GM10847 (cell line): ENCODE measurements around the gene DHX32.

Experiments
- POLR2A ChIP-seq: IDR thresholded peaks from 2 replicates; pipeline ENCODE4 v1.6.1; 2011; ENCODE audit not compliant: insufficient read length; ENCODE audit errors: extremely low read depth

The DHX32 gene

DNA sequence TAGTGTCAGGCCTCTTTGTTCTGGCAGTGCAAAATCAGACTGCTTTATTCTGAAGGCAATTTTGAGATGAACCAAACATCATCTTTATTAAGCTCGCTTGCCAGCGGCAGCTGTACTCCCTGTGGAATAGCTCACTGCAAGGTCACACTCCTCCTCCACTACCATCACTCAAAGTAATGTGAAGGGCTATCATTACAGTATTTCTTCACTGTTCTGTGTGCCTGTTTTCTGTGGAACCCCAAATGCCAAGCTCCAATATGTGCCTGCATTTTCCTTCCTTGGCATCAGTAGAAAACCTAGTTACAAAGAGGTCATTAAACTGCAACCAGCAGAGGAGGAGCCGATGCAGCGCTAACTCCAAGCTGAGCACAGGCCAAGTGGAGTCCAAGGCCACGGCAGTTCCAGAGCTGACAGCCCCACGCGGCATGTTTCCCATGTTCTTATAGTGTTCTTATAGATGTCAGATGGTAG is 36.3 kb downstream of the DHX32 start:
- TF ChIP-seq POLR2A: no peak

DNA sequence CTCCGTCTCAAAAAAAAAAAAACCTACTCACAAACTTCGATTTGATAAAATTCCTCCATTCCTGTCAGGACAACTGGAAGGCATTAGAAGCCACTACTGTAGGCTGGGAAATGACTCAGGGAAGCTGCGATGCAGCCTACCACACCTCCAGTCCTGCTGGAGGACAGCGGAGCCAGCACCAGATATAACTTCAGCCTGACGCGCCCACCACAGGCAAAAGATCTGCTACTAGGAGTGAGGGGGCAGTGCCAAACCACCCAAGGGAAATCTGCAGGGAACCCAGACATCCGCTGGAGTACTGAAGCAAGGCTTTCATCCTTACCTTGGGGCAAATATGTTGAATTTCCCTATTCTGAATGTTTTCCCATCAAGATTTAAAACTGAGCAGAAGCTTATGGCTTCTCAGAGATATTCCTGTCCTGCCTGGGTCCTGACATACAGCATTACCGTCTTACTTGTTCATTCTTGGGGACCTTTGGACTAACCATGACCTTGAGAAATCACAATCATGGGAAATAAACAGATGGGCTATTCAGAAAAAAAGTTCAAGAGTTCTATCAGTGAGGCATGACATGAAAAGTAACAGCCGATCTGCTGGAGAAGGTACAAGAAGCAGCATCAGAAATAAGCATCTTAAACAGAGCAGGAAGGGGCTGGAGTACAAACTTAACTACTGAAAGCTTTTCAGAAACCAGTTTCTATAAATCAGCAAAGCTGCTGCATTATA is 37.3 kb downstream of the DHX32 start:
- TF ChIP-seq POLR2A: no peak

DNA sequence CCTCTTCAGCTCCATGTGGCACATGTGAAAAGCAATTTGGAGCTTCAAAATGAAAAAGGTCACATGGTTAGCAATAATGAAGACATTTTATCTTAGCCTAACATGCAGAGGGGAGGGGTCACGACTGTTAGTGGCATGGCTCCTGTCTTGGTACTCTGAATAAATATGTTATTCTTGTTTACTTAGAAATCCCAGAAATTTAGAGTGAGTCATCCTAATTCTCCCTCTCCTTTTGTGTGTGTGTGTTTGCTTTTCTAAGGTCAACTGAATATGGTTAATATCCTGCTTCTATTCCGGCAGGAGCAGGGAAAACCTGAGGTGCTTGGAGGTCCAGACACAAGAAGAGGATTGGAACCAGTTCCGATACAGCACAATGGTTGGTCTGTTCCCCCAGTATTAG is 40.1 kb downstream of the DHX32 start:
- no peak for TF ChIP-seq POLR2A

DNA sequence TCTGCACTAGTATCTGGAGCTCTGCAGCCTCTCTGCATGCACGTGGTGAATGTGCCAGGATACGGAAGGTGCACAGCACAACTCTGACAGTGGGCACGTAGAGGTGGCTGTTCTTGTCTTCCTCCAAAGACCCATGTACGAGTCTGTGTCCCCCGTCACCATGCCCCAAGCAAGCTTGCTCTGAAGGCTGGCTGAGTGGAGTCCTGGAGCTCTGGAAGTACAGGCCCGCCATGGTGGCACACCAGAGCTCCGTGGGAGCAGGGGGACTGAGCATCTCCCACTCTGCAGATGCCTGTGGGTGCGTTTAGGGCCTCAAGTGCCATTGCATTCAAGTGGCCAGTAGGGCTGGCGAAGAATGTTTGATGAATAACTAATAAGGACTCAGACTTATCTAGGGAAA is 40.7 kb downstream of the DHX32 start:
- TF ChIP-seq POLR2A: no peak

DNA sequence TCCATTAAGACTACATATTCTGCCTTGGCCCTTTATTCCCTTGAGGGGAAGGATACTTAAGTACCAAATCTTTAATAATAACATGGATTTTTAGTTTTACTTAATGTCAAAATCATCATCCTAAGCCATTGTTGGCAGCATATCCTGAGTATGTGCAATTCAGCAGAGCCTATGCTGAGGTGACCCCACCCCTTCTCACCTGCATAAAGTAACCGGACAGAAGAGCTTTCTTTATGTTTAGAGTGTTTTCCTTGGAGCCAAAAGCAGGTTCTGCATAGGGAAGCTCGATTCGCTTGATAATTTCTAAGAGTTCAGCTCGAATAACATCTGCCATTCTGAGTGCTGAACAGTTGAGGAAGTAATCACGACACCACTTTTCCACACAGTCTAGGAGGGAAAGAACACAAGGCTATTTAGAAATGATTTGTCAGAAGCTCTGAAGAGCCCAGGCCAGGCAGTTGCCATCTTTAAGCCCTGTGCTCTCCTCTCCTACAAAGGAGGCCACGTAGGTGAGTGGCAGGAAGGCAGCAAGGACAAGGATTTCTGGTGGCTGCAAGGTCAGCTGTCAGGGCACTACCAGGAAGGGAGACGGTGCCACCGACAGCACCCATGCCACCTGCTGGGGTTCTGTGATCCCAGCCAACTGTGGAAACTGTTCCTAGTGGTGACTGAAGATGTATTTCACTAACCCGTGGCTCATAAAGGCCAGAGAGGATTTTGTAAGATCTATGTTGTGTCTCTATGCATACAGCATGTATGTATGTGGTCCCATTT is 42.1 kb downstream of the DHX32 start:
- TF ChIP-seq POLR2A: no peak

DNA sequence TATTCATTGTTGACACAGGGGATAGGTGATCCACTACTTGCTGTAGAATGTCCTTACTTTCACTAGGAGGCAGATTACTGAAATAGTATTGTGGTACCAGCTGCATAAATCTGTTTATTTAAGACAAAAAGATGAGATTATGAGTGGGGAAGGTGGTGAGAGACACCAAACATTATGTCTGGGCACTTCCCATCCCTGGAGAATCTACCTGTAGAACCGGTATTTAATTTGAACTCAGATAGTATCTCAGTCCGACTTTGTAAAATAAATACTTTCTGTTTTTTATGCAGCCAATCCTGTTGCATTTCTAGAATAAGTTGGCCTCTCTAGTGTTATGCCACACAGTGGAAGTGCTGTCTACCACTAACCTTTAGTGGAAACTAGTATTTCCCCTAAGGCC is 44.3 kb downstream of the DHX32 start:
- TF ChIP-seq POLR2A: no peak

DNA sequence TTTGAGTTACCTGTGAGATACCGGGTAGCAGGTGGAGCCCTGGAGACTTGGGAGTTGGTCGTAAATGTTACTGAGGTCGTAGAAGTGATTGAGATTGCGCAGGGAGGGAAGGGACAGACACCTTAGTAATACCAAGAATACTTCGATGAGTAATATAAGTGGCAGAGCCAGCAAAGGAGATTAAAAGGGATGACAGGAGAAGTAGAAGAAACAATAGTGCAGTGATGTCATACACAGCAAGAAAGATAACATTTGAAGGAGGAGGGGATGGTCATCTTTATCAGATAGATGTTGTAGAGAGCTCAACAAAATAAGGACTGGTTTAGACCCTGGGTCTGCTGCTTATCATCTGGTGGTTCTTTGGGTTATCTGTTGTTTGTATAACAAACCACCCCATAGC is 52.8 kb downstream of the DHX32 start:
- TF ChIP-seq POLR2A: no peak

DNA sequence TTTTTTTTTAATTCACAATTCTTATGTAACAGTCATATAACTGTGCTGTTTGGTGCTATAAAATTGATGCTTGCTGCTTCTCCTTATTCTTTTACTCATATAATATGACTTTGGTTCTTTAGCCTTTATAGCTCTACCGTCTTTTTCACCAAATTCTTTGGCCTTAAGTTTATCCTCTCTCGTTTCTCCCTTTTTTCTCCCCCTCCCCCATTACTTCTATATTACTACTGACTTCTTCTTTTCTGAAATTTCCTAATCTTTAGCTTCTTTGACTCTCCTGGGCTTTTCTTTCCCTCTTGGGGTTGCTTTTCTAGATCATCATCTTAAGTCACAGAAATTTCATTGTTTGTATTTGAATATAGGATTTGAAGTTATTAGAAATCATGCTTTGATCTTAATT is 54.0 kb downstream of the DHX32 start:
- no peak for TF ChIP-seq POLR2A

DNA sequence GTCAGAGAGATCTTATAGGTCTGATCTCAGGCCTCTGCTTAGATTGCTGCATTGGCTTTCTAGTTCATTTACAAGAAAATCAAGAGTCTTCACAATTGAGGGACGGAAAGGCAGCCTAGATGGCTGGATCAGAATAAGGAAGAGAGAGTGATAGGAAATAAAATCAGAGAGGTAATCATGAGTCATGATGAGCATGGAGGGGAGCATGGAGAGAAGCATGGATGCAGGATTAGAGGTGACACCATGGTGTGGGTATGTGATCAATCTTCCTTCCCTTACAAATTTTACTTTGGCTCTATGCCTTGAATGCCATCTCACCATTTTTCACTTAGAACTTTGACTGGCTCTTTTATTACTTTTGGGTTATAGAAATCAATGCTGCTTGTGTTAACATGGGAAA is 56.4 kb downstream of the DHX32 start:
- no peak for TF ChIP-seq POLR2A

DNA sequence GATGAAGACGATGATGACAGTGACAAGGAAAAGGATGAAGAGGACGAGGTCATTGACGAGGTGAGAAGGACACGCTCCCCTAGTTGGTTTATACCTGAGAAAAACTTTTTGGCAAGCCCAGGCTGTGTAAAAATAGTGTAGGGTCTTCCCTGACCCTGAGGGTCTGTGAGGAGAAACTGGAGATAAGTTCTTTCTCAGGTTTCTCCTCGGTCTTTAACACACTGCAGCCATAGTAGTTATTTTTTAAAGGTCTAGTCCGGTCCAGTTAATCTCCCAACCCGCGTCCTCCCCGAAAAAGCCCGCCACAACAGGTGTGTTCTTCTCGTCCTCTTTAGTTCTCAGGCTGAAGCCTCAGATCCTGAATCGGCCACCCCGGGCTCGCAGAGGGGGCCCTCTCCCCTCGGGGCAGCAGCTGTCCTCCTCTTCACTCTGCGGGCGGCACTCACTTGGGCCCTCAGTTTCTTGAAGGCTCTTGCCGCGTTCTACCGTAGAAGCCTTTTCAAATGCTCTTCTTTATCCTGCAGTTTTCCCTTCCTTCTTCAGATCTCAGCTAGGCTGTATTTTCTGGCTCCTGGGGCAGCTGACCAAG is 57.3 kb downstream of the DHX32 start:
- no peak for TF ChIP-seq POLR2A

DNA sequence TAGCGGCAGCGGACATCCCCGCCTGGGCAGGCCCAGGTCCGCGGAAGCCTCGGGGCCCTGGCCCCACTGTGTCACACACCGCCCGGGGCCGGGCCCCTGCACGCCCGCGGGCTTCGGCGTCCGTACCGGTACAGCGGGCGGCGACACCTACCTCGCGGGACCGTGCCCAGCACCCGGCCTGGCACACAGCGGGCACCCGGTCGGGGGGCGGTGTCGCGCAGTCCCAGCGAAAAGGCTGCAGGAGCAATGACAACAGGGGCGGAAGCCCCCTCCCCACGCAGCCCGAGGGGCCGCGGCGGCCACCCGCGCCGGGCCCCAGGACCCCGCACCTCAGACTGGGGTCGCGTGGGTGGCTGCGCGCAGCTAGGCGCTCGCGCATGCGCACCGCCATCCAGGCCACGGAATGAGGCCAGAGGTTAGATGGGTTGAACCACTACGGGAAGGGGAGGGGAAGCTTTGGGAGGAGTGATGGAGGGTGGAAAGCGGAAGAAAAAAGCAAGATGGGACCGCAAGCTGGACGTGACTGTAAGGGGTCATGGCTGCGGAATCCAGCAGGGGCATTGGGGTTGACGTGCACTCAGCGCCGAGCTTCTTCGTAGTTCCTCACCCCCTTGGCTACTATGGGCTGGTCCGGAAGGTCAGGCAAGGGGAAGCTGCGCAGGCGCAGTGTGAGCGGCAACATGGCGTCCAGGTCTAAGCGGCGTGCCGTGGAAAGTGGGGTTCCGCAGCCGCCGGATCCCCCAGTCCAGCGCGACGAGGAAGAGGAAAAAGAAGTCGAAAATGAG is 58.0 kb downstream of the DHX32 start, which contains the start of the genes BCCIP and UROS:
BCCIP (plus strand) TSS at position 669 of the 785 bp plus-strand sequence; CDS start at position 681, 12 bp downstream.
UROS (minus strand) TSS at position 381 of the 785 bp plus-strand sequence. CDS start 6,759 bp downstream, outside the sequence.
- TF ChIP-seq POLR2A: peak; percentile 64

DNA sequence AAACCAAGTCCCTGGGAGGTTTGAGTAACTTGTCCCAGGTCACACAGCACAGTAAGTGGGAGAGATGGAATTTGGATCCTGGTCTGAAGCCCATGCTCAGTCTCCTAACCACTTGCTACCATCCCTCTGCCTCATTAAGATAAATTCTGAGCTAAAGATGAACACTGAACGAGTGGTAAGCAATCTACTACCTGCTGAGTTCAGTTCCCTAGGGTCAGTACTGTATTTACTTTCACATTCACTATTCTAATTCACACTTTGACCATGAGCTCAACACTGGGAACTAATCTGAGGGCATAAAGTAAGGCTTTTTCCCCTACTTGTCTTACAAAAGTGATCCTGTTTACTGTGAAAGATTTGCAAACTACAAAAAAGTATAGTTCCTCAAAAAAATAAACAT is 60.4 kb downstream of the DHX32 start:
- TF ChIP-seq POLR2A: no peak

DNA sequence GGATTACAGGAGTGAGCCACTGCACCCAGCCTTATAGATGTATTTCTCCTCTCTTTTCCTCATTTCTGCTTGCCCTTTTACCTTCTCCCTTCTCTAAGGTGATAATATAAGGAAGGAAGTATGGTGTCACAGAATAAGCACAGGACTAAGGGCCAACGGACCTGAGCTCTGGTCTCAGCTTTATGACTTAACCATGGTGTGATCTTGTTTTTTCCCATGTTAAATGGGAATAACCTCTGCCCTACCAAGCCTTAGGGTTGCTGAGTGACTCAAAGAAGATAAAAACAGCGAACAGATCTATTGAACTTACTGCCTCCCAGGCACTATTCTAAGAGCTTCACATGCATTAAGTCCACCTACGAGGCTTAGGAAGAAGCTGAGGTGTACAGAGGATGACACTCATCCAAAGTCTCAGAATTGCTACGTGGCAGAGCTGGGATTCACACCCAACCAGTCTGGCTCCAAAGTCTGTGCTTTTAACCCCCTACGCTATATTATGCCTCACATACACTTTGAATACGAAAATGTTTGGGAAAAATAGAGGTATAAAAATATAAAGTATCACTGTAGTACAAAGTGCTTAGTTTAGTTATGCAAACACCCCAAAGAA is 63.6 kb downstream of the DHX32 start:
- no peak for TF ChIP-seq POLR2A

DNA sequence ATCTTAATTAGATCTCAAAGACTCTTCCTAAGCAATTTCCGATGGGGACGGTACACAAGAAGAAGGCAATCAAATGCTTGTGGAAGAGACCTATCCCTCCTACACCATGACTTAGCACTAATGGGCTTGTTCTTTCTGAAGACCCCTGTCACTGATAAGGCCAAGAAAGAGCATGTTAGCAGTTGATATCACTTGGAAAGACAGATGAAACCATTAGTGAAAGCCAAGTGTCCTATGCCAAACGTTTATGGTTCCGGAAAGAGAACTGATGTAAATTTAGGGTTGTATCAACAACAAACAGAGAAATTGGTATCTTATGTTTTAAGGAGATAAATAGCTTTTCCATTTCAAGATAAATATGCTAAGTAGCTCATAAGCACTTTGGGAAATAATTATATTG is 64.5 kb downstream of the DHX32 start:
- no peak for TF ChIP-seq POLR2A

DNA sequence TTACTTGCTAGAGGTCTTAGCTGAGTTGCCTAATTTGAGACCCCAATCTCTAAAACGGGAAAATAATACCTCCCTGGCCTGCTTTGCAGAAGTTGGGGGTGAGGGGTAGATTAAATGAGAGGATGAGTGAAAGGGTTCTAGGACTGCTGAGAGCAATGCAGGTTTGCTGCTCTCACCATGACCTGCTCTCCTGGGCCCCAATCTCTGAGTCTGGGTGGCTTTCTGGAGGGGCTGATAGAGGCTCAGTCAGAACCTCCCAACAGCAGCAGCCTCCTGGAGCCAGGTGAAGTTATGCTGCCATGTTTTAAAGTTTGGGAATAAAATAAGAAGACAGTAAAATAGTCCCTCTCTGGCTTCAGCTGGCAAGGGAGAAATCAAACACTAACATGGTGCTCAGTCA is 65.3 kb downstream of the DHX32 start:
- TF ChIP-seq POLR2A: no peak
